Skeletal muscle satellite cell (primary cell): ENCODE results near the gene MAP10.
A peak's percentile ranks its signal among the peaks of the same experiment; 100 is the strongest.

ENCODE experiments used
- small RNA-seq: library from RNA; depleted of rRNA; stranded (forward); fragments of <200 nt; gene quantifications from one replicate; pipeline ENCODE3, GENCODE V24; 2012

The MAP10 gene

Small RNA genes lying within 50 kb of the gene (small RNA-seq; reads per million reads assigned to genes)
- gene RNU1-74P = 1.8 reads per million, percentile 62 among the genes with 10 or more reads in this experiment
